H1 (cell line): ENCODE results near the gene PLAU. TPM values are rescaled to one million over a fixed set of nuclear protein-coding genes. Genes with fewer than 3 reads are reported as not detected.
"Not testable (repeated sequence)": the region's sequence is repeated elsewhere in the genome, so short reads cannot be mapped to it uniquely, and the experiment has no call there.

Source experiments
- CTCF ChIA-PET: fragments of 300-600 bp; sonication (Branson Sonifier 250); formaldehyde crosslinking; loops from one replicate; lab custom pipeline; 2021; ENCODE audit not compliant: partially characterized antibody; lab: Charles Lee
- POLR2A ChIA-PET: fragments of 300-600 bp; sonication (Branson Sonifier 250); formaldehyde crosslinking; loops from one replicate; lab custom pipeline; 2021; ENCODE audit warnings: inconsistent platforms; ENCODE audit not compliant: partially characterized antibody; lab: Charles Lee
- DNase-seq, 2 experiments: peaks; one replicate each; pipeline versions ENCODE4 v3.0.0 to v3.0.0-alpha.2; 2010 to 2022; ENCODE audit warnings: low spot score in 2 of 2, low read depth in 1 of 2, mixed read lengths in 1 of 2
- FAIRE-seq: peaks from 2 replicates; lab custom pipeline; 2011; peaks lifted over from hg19 to GRCh38; lab: Jason Lieb, UNC
- H2AFZ ChIP-seq: 2 replicates; pipeline ENCODE4 v1.8.1; 2012; ENCODE audit warnings: low read length, inconsistent platforms
- H2AK5ac ChIP-seq: 2 replicates; pipeline ENCODE4 v1.6.1; 2013; ENCODE audit warnings: low read depth, low read length
- H2BK120ac ChIP-seq: replicated peaks from 2 replicates; pipeline ENCODE3; 2013; ENCODE audit warnings: low read depth, low read length, inconsistent platforms
- H2BK12ac ChIP-seq: 2 replicates; pipeline ENCODE4 v1.6.1; 2013; ENCODE audit warnings: low read depth, low read length
- H2BK15ac ChIP-seq: 2 replicates; pipeline ENCODE4 v1.6.1; 2013; ENCODE audit warnings: low read length
- H2BK20ac ChIP-seq: 2 replicates; pipeline ENCODE4 v1.6.1; 2013; ENCODE audit warnings: low read length
- H2BK5ac ChIP-seq: 2 replicates; pipeline ENCODE4 v1.6.1; 2013; ENCODE audit warnings: low read depth, low read length
- H3K14ac ChIP-seq: 2 replicates; pipeline ENCODE4 v1.6.1; 2013; ENCODE audit warnings: inconsistent platforms; ENCODE audit not compliant: insufficient read length
- H3K18ac ChIP-seq: 2 replicates; pipeline ENCODE4 v1.6.1; 2013; ENCODE audit warnings: low read length; ENCODE audit errors: extremely low read depth
- H3K23ac ChIP-seq: 2 replicates; pipeline ENCODE4 v1.6.1; 2013; ENCODE audit warnings: inconsistent platforms; ENCODE audit not compliant: insufficient read length
- H3K23me2 ChIP-seq: 2 replicates; pipeline ENCODE4 v1.6.1; 2013; ENCODE audit warnings: low read depth, low read length
- H3K27ac ChIP-seq: 2 replicates; pipeline ENCODE4 v1.6.1; 2011; ENCODE audit warnings: low read depth, low read length, inconsistent platforms
- H3K27me3 ChIP-seq, 4 experiments: replicated peaks in 1 of 4; 1 replicate in 1 of 4; 2 replicates in 3 of 4; pipeline versions ENCODE4 v1.6.1 to v1.8.1; 2011 to 2013; ENCODE audit warnings: low read length in 3 of 4, mild to moderate bottlenecking in 3 of 4, inconsistent platforms in 2 of 4, mixed read lengths in 2 of 4, moderate library complexity in 1 of 4; ENCODE audit not compliant: control insufficient read depth in 3 of 4, insufficient read depth in 3 of 4; ENCODE audit errors: extremely low read depth in 1 of 4
- H3K36me3 ChIP-seq, 4 experiments: 2 replicates each; pipeline versions ENCODE4 v1.6.1 to v1.8.1; 2011 to 2013; ENCODE audit warnings: mild to moderate bottlenecking in 4 of 4, low read length in 3 of 4, moderate library complexity in 2 of 4, control low read depth in 1 of 4, inconsistent platforms in 1 of 4; ENCODE audit not compliant: insufficient read depth in 4 of 4, control insufficient read depth in 2 of 4
- H3K4ac ChIP-seq: replicated peaks from 2 replicates; pipeline ENCODE3; 2013; ENCODE audit warnings: low read length, low read depth, mixed read lengths, inconsistent platforms; ENCODE audit not compliant: insufficient read length
- H3K4me1 ChIP-seq, 4 experiments: replicated peaks in 1 of 4; 1 replicate in 1 of 4; 2 replicates in 3 of 4; pipeline versions ENCODE4 v1.6.1 to v1.8.1; 2011 to 2013; ENCODE audit warnings: low read length in 3 of 4, inconsistent platforms in 2 of 4, mixed read lengths in 1 of 4; ENCODE audit not compliant: insufficient read depth in 4 of 4, control insufficient read depth in 3 of 4
- H3K4me2 ChIP-seq, 2 experiments: 2 replicates each; pipeline versions ENCODE4 v1.6.1 to v1.8.1; 2011 to 2013; ENCODE audit warnings: low read depth in 2 of 2, low read length in 2 of 2, control low read depth in 1 of 2, inconsistent platforms in 1 of 2, mild to moderate bottlenecking in 1 of 2; ENCODE audit not compliant: insufficient read depth in 1 of 2
- H3K4me3 ChIP-seq, 4 experiments: fragments of 200-600, 300-600 bp in 1 of 4; sonication (generic), shearing (Covaris generic), sonication (Bioruptor Twin) in 1 of 4; 2 replicates each; pipeline versions ENCODE4 v1.5.1 to v1.8.1; 2011 to 2016; ENCODE audit warnings: low read length in 4 of 4, low read depth in 3 of 4, control low read depth in 2 of 4, inconsistent platforms in 2 of 4, mild to moderate bottlenecking in 2 of 4, mixed read lengths in 1 of 4, moderate library complexity in 1 of 4; ENCODE audit not compliant: insufficient read depth in 2 of 4; ENCODE audit errors: extremely low read depth in 1 of 4
- H3K56ac ChIP-seq: replicated peaks from 2 replicates; pipeline ENCODE3; 2013; ENCODE audit warnings: low read depth, mild to moderate bottlenecking, mixed read lengths, low read length, inconsistent platforms; ENCODE audit not compliant: insufficient read length
- H3K79me1 ChIP-seq: 2 replicates; pipeline ENCODE4 v1.6.1; 2013; ENCODE audit warnings: low read depth, low read length, control low read depth
- H3K79me2 ChIP-seq, 2 experiments: 2 replicates each; pipeline versions ENCODE4 v1.6.1 to v1.8.1; 2012 to 2013; ENCODE audit warnings: low read length in 2 of 2, mild to moderate bottlenecking in 2 of 2, inconsistent platforms in 1 of 2; ENCODE audit not compliant: insufficient read depth in 2 of 2, control insufficient read depth in 1 of 2
- H3K9ac ChIP-seq, 4 experiments: replicated peaks in 1 of 4; 1 replicate in 1 of 4; 2 replicates in 3 of 4; pipeline versions ENCODE4 v1.6.1 to v1.8.1; 2011 to 2013; ENCODE audit warnings: low read depth in 3 of 4, low read length in 3 of 4, control low read depth in 2 of 4, mild to moderate bottlenecking in 2 of 4, moderate library complexity in 2 of 4, inconsistent platforms in 1 of 4; ENCODE audit errors: extremely low read depth in 1 of 4
- H3K9me3 ChIP-seq, 2 experiments: 2 replicates each; pipeline versions ENCODE4 v1.6.1 to v1.8.1; 2012 to 2013; ENCODE audit warnings: mild to moderate bottlenecking in 2 of 2, moderate library complexity in 2 of 2, control low read depth in 1 of 2, inconsistent platforms in 1 of 2, low read depth in 1 of 2, low read length in 1 of 2, mixed read lengths in 1 of 2; ENCODE audit not compliant: insufficient read depth in 2 of 2
- H4K20me1 ChIP-seq, 2 experiments: replicated peaks in 1 of 2; 2 replicates each; pipeline versions ENCODE3 to v1.8.1; 2011 to 2013; ENCODE audit warnings: inconsistent platforms in 2 of 2, low read length in 2 of 2, mild to moderate bottlenecking in 1 of 2; ENCODE audit not compliant: insufficient read depth in 2 of 2, control insufficient read depth in 1 of 2
- H4K5ac ChIP-seq: 2 replicates; pipeline ENCODE4 v1.6.1; 2013; ENCODE audit warnings: low read length, low read depth, mixed read lengths, inconsistent platforms; ENCODE audit not compliant: insufficient read length
- H4K8ac ChIP-seq: 2 replicates; pipeline ENCODE4 v1.8.0; 2013; ENCODE audit warnings: mild to moderate bottlenecking, moderate library complexity, low read length, inconsistent platforms; ENCODE audit not compliant: insufficient read depth; ENCODE audit errors: extremely low read depth
- H4K91ac ChIP-seq: replicated peaks from 2 replicates; pipeline ENCODE3; 2013; ENCODE audit warnings: low read length, mixed read lengths, inconsistent platforms; ENCODE audit not compliant: insufficient read length
- WGBS, 2 experiments: shearing (Covaris generic) in 1 of 2; methylation state at CpG; one replicate each; pipeline versions ENCODE4 v1.1.6 to v1.1.7; 2013 to 2015; ENCODE audit warnings: low lambda C conversion rate in 2 of 2, mixed read lengths in 2 of 2, inconsistent platforms in 1 of 2, low coverage in 1 of 2, missing lambda C conversion rate in 1 of 2; ENCODE audit not compliant: insufficient replicate concordance in 2 of 2, insufficient coverage in 1 of 2, insufficient read length in 1 of 2; ENCODE audit errors: extremely low coverage in 1 of 2, missing lambda C conversion rate in 1 of 2; 5-methylcytosine and 5-hydroxymethylcytosine counted together
- polyA plus RNA-seq, 7 experiments: library from polyadenylated mRNA; depleted of rRNA in 3 of 7; stranded (reverse) in 5 of 7; unstranded in 2 of 7; fragments of >200 nt in 5 of 7; fragments of 200-250 nt in 2 of 7; gene quantifications; 1 replicate in 5 of 7; 2 replicates in 1 of 7; 4 replicates in 1 of 7; pipeline versions ENCODE4 v1.2.1 to v1.2.3, GENCODE V29; 2011 to 2013; ENCODE audit warnings: missing spikeins in 2 of 7, mixed read lengths in 2 of 7
- total RNA-seq: library from RNA; stranded (reverse); fragmentation: NEBNext Ultra II Directional; extraction: Animal tissue kit (Norgen Biotek cat#: 25700); gene quantifications from 2 replicates; pipeline ENCODE4 v1.2.1, GENCODE V29; 2021

PLAU gene
- total and polyA plus RNA-seq, 2 of the 8 experiments (the other 6 are each of a cell fraction or from before 2014, with no cell fraction given): 16.2 to 26.1 TPM

DNA sequence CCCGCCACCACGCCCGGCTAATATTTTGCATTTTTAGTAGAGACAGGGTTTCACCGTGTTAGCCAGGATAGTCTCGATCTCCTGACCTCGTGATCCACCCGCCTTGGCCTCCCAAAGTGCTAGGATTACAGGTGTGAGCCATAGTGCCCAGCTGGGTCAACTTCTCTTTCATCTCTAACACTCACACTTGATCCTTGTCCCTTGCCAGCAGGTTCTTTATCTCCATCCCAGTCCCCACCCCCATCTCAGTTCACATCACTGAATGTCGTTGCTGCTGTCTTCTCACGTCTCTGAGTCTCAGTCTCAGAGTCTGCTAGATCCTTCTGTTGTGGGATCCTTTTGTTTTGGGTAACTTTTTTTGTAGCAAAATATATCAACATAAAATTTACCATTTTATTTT lies 15.6 kb upstream of the PLAU start:
- H2BK12ac ChIP-seq, H3K4me3 ChIP-seq, H4K5ac ChIP-seq, H3K27ac ChIP-seq, H2BK20ac ChIP-seq, H3K27me3 ChIP-seq, H2AFZ ChIP-seq, H3K56ac ChIP-seq, H3K18ac ChIP-seq, H3K4me1 ChIP-seq, H2BK120ac ChIP-seq, H3K23me2 ChIP-seq, H3K14ac ChIP-seq, H3K9me3 ChIP-seq, H3K79me2 ChIP-seq, H2AK5ac ChIP-seq, H3K9ac ChIP-seq, H3K36me3 ChIP-seq, H3K4me2 ChIP-seq, H4K91ac ChIP-seq, DNase-seq, FAIRE-seq, H2BK5ac ChIP-seq, H4K8ac ChIP-seq, H3K4ac ChIP-seq, H3K23ac ChIP-seq, H2BK15ac ChIP-seq, H4K20me1 ChIP-seq, H3K79me1 ChIP-seq: not testable (repeated sequence)
- 98% methylated on average over 9 of the region's 9 CpGs; no CpG with 5 or more reads in 1 of the 2 experiments for WGBS, 2 experiments
- ChIA-PET CTCF (interaction anchor here (4.0 to 27.0 kb wide), 3 partner anchors 9 to 41 kb away, joined by 15 to 681 read pairs (median 103); no protein-coding TSS in a partner anchor), POLR2A (interaction anchor here (0.8 kb wide), 1 partner anchor 9 kb away, joined by 3 read pairs; no protein-coding TSS in a partner anchor)
